ENCODE measurements around the gene CSGALNACT2. TPM values are rescaled to one million over a fixed set of nuclear protein-coding genes. Genes with fewer than 3 reads are reported as not detected.

CSGALNACT2 gene
- total RNA-seq, 1 donor from 2014 or later, result 38.7 TPM

GRCh38 chr10:43130770-43131171, 7.5 kb upstream of the CSGALNACT2 start:
- Mint-ChIP-seq H3K9me3 (ENCODE audit: low read depth) (no peaks in the 10 kb centered on the region), H3K27me3 (ENCODE audit: low read depth) (no peaks in the 10 kb centered on the region), H3K36me3 (ENCODE audit: low read depth) (no peaks in the 10 kb centered on the region), H3K4me3 (ENCODE audit: unreplicated experiment) (no peak overlapping the region), H3K27ac (ENCODE audit: unreplicated experiment) (no peak overlapping the region), H3K4me1 (ENCODE audit: low read depth) (peaks cover 10% of the 10 kb centered on the region)
- no peak for TF ChIP-seq CTCF (IDR thresholded peaks at IDR 0.05)
- no peak for DNase-seq (ENCODE audit: low spot score)

GRCh38 chr10:43131256-43131655, 7.0 kb upstream of the CSGALNACT2 start:
- Mint-ChIP-seq H3K27me3 (ENCODE audit: low read depth) (no peaks in the 10 kb centered on the region), H3K9me3 (ENCODE audit: low read depth) (no peaks in the 10 kb centered on the region), H3K4me1 (ENCODE audit: low read depth) (peaks cover 15% of the 10 kb centered on the region), H3K36me3 (ENCODE audit: low read depth) (no peaks in the 10 kb centered on the region), H3K4me3 (ENCODE audit: unreplicated experiment) (no peak overlapping the region), H3K27ac (ENCODE audit: unreplicated experiment) (no peak overlapping the region)
- no peak for DNase-seq (ENCODE audit: low spot score)
- no peak for TF ChIP-seq CTCF (IDR thresholded peaks at IDR 0.05)

GRCh38 chr10:43131906-43132305, 6.3 kb upstream of the CSGALNACT2 start:
- no peak overlapping the region for H3K4me3 Mint-ChIP-seq (ENCODE audit: unreplicated experiment)
- no peaks in the 10 kb centered on the region for H3K36me3 Mint-ChIP-seq (ENCODE audit: low read depth)
- no peak for DNase-seq (ENCODE audit: low spot score)
- H3K9me3 Mint-ChIP-seq (ENCODE audit: low read depth), result no peaks in the 10 kb centered on the region
- peaks cover 22% of the 10 kb centered on the region for H3K4me1 Mint-ChIP-seq (ENCODE audit: low read depth)
- no peaks in the 10 kb centered on the region for H3K27me3 Mint-ChIP-seq (ENCODE audit: low read depth)
- TF ChIP-seq CTCF (IDR thresholded peaks at IDR 0.05), result no peak
- H3K27ac Mint-ChIP-seq (ENCODE audit: unreplicated experiment), result no peak overlapping the region

- no peak overlapping the region for H3K27ac Mint-ChIP-seq (ENCODE audit: unreplicated experiment)
- H3K36me3 Mint-ChIP-seq (ENCODE audit: low read depth), result no peaks in the 10 kb centered on the region
- no peaks in the 10 kb centered on the region for H3K9me3 Mint-ChIP-seq (ENCODE audit: low read depth)
- no peak for DNase-seq (ENCODE audit: low spot score)
- no peaks in the 10 kb centered on the region for H3K27me3 Mint-ChIP-seq (ENCODE audit: low read depth)
- no peak for TF ChIP-seq CTCF (IDR thresholded peaks at IDR 0.05)
- peaks cover 27% of the 10 kb centered on the region for H3K4me1 Mint-ChIP-seq (ENCODE audit: low read depth)
- no peak overlapping the region for H3K4me3 Mint-ChIP-seq (ENCODE audit: unreplicated experiment)
Measured at GRCh38 chr10:43132867-43133787, 5.1 kb upstream of the CSGALNACT2 start.

- H3K4me3 Mint-ChIP-seq (ENCODE audit: unreplicated experiment), result no peak overlapping the region
- TF ChIP-seq CTCF (IDR thresholded peaks at IDR 0.05), result no peak
- H3K27me3 Mint-ChIP-seq (ENCODE audit: low read depth), result no peaks in the 10 kb centered on the region
- no peak overlapping the region for H3K27ac Mint-ChIP-seq (ENCODE audit: unreplicated experiment)
- DNase-seq (ENCODE audit: low spot score), result no peak
- peaks cover 26% of the 10 kb centered on the region for H3K4me1 Mint-ChIP-seq (ENCODE audit: low read depth)
- H3K9me3 Mint-ChIP-seq (ENCODE audit: low read depth), result no peaks in the 10 kb centered on the region
- no peaks in the 10 kb centered on the region for H3K36me3 Mint-ChIP-seq (ENCODE audit: low read depth)
Measured at GRCh38 chr10:43134126-43134905, 3.9 kb upstream of the CSGALNACT2 start.
